Eye (tissue), 1 donor: ENCODE results near the gene SESN2.
"Not testable (repeated sequence)": the region's sequence is repeated elsewhere in the genome, so short reads cannot be mapped to it uniquely, and the experiment has no call there.

Source experiments
- DNase-seq: peaks from one replicate; pipeline ENCODE4 v3.0.0-alpha.2; 2015

Gene SESN2

GRCh38 chr1:28290851-28291250, 31.5 kb downstream of the SESN2 start:
- DNase-seq: no peak

GRCh38 chr1:28291711-28292110, 32.4 kb downstream of the SESN2 start:
- DNase-seq: no peak

GRCh38 chr1:28295936-28296335, 36.6 kb downstream of the SESN2 start:
- DNase-seq: no peak

- DNase-seq: peak; percentile 82
Measured at GRCh38 chr1:28296401-28297261, 37.3 kb downstream of the SESN2 start.

- DNase-seq: no peak
Measured at GRCh38 chr1:28297826-28298225, 38.5 kb downstream of the SESN2 start.

GRCh38 chr1:28298438-28298837, 39.1 kb downstream of the SESN2 start:
- no peak for DNase-seq

GRCh38 chr1:28301368-28302174, 42.3 kb downstream of the SESN2 start:
- peak; percentile 9 for DNase-seq

GRCh38 chr1:28302247-28302646, 42.9 kb downstream of the SESN2 start:
- DNase-seq: no peak

GRCh38 chr1:28306301-28306949, 47.1 kb downstream of the SESN2 start:
- peak; percentile 2 for DNase-seq

GRCh38 chr1:28308750-28309149, 49.4 kb downstream of the SESN2 start:
- DNase-seq: no peak

GRCh38 chr1:28309702-28310101, 50.4 kb downstream of the SESN2 start:
- DNase-seq: no peak

- DNase-seq: no peak
Measured at GRCh38 chr1:28313702-28314546, 54.6 kb downstream of the SESN2 start.

- no peak for DNase-seq
Measured at GRCh38 chr1:28314547-28314941, 55.2 kb downstream of the SESN2 start.

- DNase-seq: no peak
Measured at GRCh38 chr1:28317014-28317413, 57.7 kb downstream of the SESN2 start.

GRCh38 chr1:28322194-28322593, 62.9 kb downstream of the SESN2 start:
- no peak for DNase-seq

- DNase-seq: no peak
Measured at GRCh38 chr1:28323720-28324119, 64.4 kb downstream of the SESN2 start.

- no peak for DNase-seq
Measured at GRCh38 chr1:28326515-28326914, 67.2 kb downstream of the SESN2 start.

- DNase-seq: no peak
Measured at GRCh38 chr1:28326984-28327383, 67.7 kb downstream of the SESN2 start.

GRCh38 chr1:28327431-28327830, 68.1 kb downstream of the SESN2 start:
- not testable (repeated sequence) for DNase-seq

GRCh38 chr1:28328228-28328648, 68.9 kb downstream of the SESN2 start:
- DNase-seq: peak; percentile 16

GRCh38 chr1:28329395-28330153, 70.3 kb downstream of the SESN2 start:
- peak; percentile 55 for DNase-seq
